MG63 (cell line): ENCODE data around the gene SLC39A10. TPM values are rescaled to one million over a fixed set of nuclear protein-coding genes. Genes with fewer than 3 reads are reported as not detected.

Experiments used
- DNase-seq: peaks from one replicate; pipeline ENCODE4 v3.0.0-alpha.2; 2020
- H3K27me3 ChIP-seq: fragments of 250-450 bp; sonication (Bioruptor Pico); 2 replicates; pipeline ENCODE4 v1.5.1; 2020; ENCODE audit warnings: mild to moderate bottlenecking, moderate library complexity
- H3K36me3 ChIP-seq: fragments of 250-450 bp; sonication (Bioruptor Pico); 2 replicates; pipeline ENCODE4 v1.5.1; 2020; ENCODE audit warnings: mild to moderate bottlenecking, moderate library complexity
- H3K4me3 ChIP-seq: fragments of 250-450 bp; sonication (Bioruptor Pico); 2 replicates; pipeline ENCODE4 v1.5.1; 2020; ENCODE audit warnings: mild to moderate bottlenecking, moderate library complexity
- H3K9me3 ChIP-seq: fragments of 250-450 bp; sonication (Bioruptor Pico); 2 replicates; pipeline ENCODE4 v1.5.1; 2020; ENCODE audit warnings: mild to moderate bottlenecking, moderate library complexity
- total RNA-seq: library from RNA; depleted of rRNA; stranded (reverse); fragments of >200 nt; shearing (Covaris generic); gene quantifications from 2 replicates; pipeline ENCODE4 v1.2.3, GENCODE V29; 2014; ENCODE audit warnings: low replicate concordance

Gene SLC39A10
- total RNA-seq, 1 experiment from 2014 or later, result 22.7 TPM

- peaks cover 16% of the 10 kb centered on the region for H3K36me3 ChIP-seq
- DNase-seq, result no peak
- no peaks in the 10 kb centered on the region for H3K27me3 ChIP-seq
- H3K4me3 ChIP-seq, result no peak overlapping the region
- no peaks in the 10 kb centered on the region for H3K9me3 ChIP-seq
These were observed 76.8 kb downstream of the SLC39A10 start for GRCh38 chr2:195733831-195734230.

GRCh38 chr2:195734395-195734794 is 77.4 kb downstream of the SLC39A10 start:
- H3K27me3 ChIP-seq, result no peaks in the 10 kb centered on the region
- H3K4me3 ChIP-seq, result no peak overlapping the region
- no peak for DNase-seq
- peaks cover 15% of the 10 kb centered on the region for H3K36me3 ChIP-seq
- H3K9me3 ChIP-seq, result no peaks in the 10 kb centered on the region; the same call in 1 of the 2 replicates

- peaks cover 2% of the 10 kb centered on the region; the same call in 1 of the 2 replicates for H3K9me3 ChIP-seq
These were observed 77.9 kb downstream of the SLC39A10 start for GRCh38 chr2:195734931-195735330.

GRCh38 chr2:195735347-195735746 is 78.3 kb downstream of the SLC39A10 start:
- peaks cover 2% of the 10 kb centered on the region; the same call in 1 of the 2 replicates for H3K9me3 ChIP-seq
- H3K4me3 ChIP-seq, result no peak overlapping the region
- no peak for DNase-seq
- H3K27me3 ChIP-seq, result no peaks in the 10 kb centered on the region
- peaks cover 20% of the 10 kb centered on the region for H3K36me3 ChIP-seq

More at GRCh38 chr2:195734931-195735330, 77.9 kb downstream of the SLC39A10 start:
- no peak for DNase-seq
- peaks cover 19% of the 10 kb centered on the region for H3K36me3 ChIP-seq
- H3K4me3 ChIP-seq, result no peak overlapping the region
- H3K27me3 ChIP-seq, result no peaks in the 10 kb centered on the region

- peaks cover 23% of the 10 kb centered on the region for H3K36me3 ChIP-seq
- H3K27me3 ChIP-seq, result no peaks in the 10 kb centered on the region
- H3K4me3 ChIP-seq, result no peak overlapping the region
- DNase-seq, result peak; percentile 35
- H3K9me3 ChIP-seq, result peaks cover 2% of the 10 kb centered on the region; the same call in 1 of the 2 replicates
These were observed 80.7 kb downstream of the SLC39A10 start for GRCh38 chr2:195737511-195738325.

GRCh38 chr2:195741191-195741590 is 84.2 kb downstream of the SLC39A10 start:
- Histone ChIP-seq H3K36me3 (peaks cover 23% of the 10 kb centered on the region), H3K9me3 (peaks cover 2% of the 10 kb centered on the region; the same call in 1 of the 2 replicates), H3K27me3 (no peaks in the 10 kb centered on the region), H3K4me3 (no peak overlapping the region)
- DNase-seq, result no peak

- H3K27me3 ChIP-seq, result no peaks in the 10 kb centered on the region
- H3K9me3 ChIP-seq, result no peaks in the 10 kb centered on the region
- H3K4me3 ChIP-seq, result no peak overlapping the region
- no peak for DNase-seq
- H3K36me3 ChIP-seq, result no peaks in the 10 kb centered on the region
These were observed 99.4 kb downstream of the SLC39A10 start for GRCh38 chr2:195756218-195756942.

- no peak for DNase-seq
- Histone ChIP-seq H3K9me3 (no peaks in the 10 kb centered on the region), H3K27me3 (no peaks in the 10 kb centered on the region), H3K4me3 (no peak overlapping the region), H3K36me3 (no peaks in the 10 kb centered on the region)
These were observed 101.8 kb downstream of the SLC39A10 start for GRCh38 chr2:195758846-195759245.

GRCh38 chr2:195759877-195760276 is 102.9 kb downstream of the SLC39A10 start:
- no peaks in the 10 kb centered on the region for H3K9me3 ChIP-seq
- no peak overlapping the region for H3K4me3 ChIP-seq
- no peak for DNase-seq
- H3K27me3 ChIP-seq, result no peaks in the 10 kb centered on the region
- H3K36me3 ChIP-seq, result no peaks in the 10 kb centered on the region

- DNase-seq, result no peak
- Histone ChIP-seq H3K27me3 (no peaks in the 10 kb centered on the region), H3K36me3 (no peaks in the 10 kb centered on the region), H3K4me3 (no peak overlapping the region), H3K9me3 (peaks cover 2% of the 10 kb centered on the region)
These were observed 106.8 kb downstream of the SLC39A10 start for GRCh38 chr2:195763866-195764265.

- Histone ChIP-seq H3K4me3 (no peak overlapping the region), H3K9me3 (peaks cover 2% of the 10 kb centered on the region), H3K36me3 (no peaks in the 10 kb centered on the region), H3K27me3 (no peaks in the 10 kb centered on the region)
- DNase-seq, result no peak
These were observed 109.7 kb downstream of the SLC39A10 start for GRCh38 chr2:195766691-195767090.

- Histone ChIP-seq H3K27me3 (no peaks in the 10 kb centered on the region), H3K4me3 (no peak overlapping the region), H3K9me3 (peaks cover 2% of the 10 kb centered on the region), H3K36me3 (no peaks in the 10 kb centered on the region)
- DNase-seq, result no peak
These were observed 111.4 kb downstream of the SLC39A10 start for GRCh38 chr2:195768431-195768830.

GRCh38 chr2:195769975-195770374 is 112.9 kb downstream of the SLC39A10 start:
- Histone ChIP-seq H3K9me3 (peaks cover 2% of the 10 kb centered on the region), H3K36me3 (no peaks in the 10 kb centered on the region), H3K4me3 (no peak overlapping the region), H3K27me3 (no peaks in the 10 kb centered on the region)
- DNase-seq, result no peak

GRCh38 chr2:195779491-195779890 is 122.5 kb downstream of the SLC39A10 start:
- H3K27me3 ChIP-seq, result no peaks in the 10 kb centered on the region
- H3K9me3 ChIP-seq, result no peaks in the 10 kb centered on the region
- H3K4me3 ChIP-seq, result no peak overlapping the region
- peak; percentile 3 for DNase-seq
- no peaks in the 10 kb centered on the region for H3K36me3 ChIP-seq

- Histone ChIP-seq H3K4me3 (no peak overlapping the region), H3K36me3 (no peaks in the 10 kb centered on the region), H3K9me3 (no peaks in the 10 kb centered on the region), H3K27me3 (no peaks in the 10 kb centered on the region)
- DNase-seq, result no peak
These were observed 125.1 kb downstream of the SLC39A10 start for GRCh38 chr2:195782156-195782555.
